ENCODE measurements around the gene LIN7A.

Gene LIN7A

DNA sequence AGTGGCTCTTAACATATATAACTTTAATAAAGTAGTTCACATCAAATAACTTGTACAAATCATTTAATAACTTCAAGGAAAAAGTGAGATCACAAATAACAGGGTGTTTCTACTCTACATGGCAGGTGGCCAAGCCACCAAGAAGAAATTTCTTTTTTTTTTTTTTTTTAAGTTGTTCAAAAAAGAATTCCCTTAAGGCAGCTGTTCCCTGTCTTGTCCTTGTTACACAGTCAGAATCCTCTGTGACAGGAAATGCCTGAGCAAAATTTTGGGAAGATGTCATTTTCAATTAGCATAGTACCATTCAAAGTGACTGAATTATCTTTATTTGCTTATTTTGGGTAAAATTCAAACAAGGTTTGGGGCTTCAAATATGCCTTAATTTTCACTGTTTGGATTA lies 79.4 kb downstream of the LIN7A start:
- no peak for DNase-seq (ENCODE audit: low read depth)

GRCh38 chr12:80857311-80857710 lies 80.4 kb downstream of the LIN7A start:
- DNase-seq (ENCODE audit: low read depth) = no peak

DNA sequence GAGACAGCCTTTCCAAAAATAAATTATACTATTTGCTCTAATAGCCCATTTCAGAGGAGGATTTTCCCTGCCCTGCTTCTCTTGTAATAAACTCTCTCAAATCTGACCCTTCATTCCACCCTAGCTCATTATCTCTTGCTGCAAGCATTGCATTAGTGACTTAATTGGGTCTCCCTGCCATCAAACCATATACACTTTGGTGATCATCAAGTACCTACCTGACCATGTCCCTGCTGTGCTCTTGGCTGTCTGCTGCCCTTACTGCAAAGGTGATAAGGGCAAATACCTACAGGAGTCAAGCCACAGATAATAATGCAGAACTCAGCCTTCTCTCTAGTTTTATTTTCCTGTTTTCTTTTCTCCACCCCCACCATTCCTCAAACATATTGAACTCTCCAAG lies 88.4 kb downstream of the LIN7A start:
- no peak for DNase-seq (ENCODE audit: low read depth)

DNA sequence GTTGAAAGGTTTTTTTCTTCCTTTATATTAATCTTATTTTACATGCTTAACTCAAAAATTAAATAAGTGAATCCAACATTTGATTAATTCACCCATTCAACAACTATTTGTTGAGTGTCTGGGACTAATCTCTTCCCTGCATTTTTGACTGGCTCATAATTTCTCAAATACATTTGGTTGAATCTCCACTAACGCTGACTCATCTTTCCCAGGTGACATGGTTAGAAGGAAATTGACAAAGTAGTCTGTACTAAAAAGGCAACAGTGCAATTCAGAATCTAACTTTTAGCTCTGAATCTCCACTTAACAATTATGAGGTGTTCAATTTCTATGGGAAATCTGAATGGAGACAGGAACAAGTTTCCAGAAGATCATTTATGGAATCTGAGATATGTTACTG lies 88.9 kb downstream of the LIN7A start:
- no peak for DNase-seq (ENCODE audit: low read depth)

DNA sequence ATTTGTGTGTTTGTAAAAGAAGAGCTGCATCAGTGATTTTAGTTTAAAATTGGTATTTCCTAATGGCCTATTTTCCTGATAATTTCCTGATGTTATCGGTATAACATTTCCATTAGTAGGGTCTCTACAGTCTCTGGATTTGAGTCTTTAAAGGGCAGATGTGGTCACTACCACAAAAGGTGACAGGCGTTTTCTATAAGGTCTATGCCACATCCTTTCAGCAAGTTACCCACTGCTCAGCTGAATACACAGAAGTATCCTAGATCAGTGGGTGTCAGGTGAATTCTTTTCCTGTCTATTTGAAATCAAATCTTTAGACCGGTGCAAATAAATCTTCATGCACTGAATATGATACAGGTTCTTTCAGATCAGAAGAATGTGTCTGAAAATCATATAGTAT lies 90.2 kb downstream of the LIN7A start:
- no peak for DNase-seq (ENCODE audit: low read depth)

DNA sequence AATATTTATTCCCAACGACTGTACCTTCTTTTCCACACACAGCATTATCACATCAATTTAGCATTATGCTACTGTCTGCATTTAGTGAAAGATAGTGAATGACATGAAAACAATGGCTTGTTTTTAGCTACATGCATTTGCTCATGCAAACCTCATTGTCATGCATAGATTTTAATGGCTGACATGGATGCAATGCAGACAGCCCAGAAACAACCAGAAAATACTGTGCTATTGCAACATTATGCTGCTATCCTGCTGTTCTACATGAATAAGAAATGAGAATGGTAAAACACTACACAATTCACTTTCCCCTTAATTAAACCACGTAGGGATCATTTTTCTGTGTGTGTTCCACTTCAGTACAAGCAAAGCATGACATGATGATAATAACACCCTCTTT lies 90.8 kb downstream of the LIN7A start:
- DNase-seq (ENCODE audit: low read depth) = no peak

DNA sequence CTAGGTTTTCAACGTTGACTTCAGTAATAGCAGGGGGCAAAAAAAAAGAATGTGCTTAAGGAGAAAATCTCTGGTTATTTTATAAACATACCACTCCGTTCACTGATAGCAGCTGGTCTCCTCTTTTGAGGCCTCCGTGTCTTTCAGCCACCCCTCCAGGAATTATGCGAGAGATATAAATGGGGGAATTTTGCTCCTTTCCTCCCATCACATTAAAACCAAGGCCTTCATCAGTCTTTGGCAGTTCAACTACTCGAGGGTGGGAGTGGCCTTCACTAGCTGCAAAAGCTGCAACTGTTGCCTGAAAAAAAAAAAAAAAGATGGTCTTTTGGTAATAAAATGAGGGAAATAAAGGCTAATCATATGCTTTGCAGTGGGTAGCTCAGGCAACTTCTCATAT lies 92.1 kb downstream of the LIN7A start:
- DNase-seq (ENCODE audit: low read depth) = no peak

GRCh38 chr12:80843969-80844368 lies 93.8 kb downstream of the LIN7A start:
- no peak for DNase-seq (ENCODE audit: low read depth)

- DNase-seq (ENCODE audit: low read depth) = no peak
Observed at GRCh38 chr12:80838708-80839107, 99.0 kb downstream of the LIN7A start.

- DNase-seq (ENCODE audit: low read depth) = no peak
Observed at GRCh38 chr12:80838024-80838658, 99.6 kb downstream of the LIN7A start.

GRCh38 chr12:80837342-80837978 lies 100.3 kb downstream of the LIN7A start:
- DNase-seq (ENCODE audit: low read depth) = no peak

GRCh38 chr12:80834724-80835123 lies 103.0 kb downstream of the LIN7A start:
- DNase-seq (ENCODE audit: low read depth) = no peak

DNA sequence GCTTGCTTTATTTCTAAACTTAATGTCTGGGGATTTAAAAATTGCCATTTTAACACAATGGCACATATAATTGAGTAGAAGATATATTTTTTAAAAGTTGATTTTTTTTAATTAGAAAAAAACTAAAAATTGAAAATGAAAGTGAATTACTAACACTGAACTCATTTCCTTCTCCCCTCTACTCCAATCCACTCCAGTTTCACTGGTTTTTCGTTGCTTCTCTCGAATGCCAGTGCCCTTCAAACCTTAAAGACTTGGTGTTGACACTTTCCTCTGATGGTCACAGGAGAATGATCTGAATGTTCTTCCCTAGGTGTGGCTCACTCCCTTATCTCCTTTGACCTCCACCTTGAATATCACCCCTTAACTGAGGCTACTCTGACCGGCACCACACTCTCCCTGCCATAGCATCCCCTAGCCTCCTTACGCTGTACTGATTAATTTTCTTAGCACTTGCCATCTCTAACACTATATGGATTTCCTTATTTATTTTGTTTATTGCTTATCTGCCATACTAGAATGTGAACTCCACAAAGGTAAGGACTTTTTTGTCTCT lies 107.1 kb downstream of the LIN7A start:
- no peak for DNase-seq (ENCODE audit: low read depth)

DNA sequence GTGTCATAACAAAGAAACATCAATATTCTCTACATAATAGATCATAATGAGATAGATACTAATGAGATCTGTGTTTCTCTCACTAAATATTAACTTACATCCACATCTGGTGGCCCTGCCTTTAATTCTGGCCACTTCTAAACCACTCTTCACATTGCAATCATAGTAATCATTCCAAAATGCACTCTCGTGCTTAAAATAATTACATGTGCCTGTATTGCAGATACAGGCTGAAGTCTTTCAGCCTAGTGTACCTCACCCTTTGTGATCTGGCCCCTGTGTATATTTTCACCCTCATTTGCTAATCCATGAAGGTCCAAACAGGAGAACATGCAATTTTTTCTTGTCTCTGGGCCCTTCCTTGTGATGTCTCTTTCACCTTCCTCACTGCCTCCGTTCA lies 108.0 kb downstream of the LIN7A start:
- no peak for DNase-seq (ENCODE audit: low read depth)

DNA sequence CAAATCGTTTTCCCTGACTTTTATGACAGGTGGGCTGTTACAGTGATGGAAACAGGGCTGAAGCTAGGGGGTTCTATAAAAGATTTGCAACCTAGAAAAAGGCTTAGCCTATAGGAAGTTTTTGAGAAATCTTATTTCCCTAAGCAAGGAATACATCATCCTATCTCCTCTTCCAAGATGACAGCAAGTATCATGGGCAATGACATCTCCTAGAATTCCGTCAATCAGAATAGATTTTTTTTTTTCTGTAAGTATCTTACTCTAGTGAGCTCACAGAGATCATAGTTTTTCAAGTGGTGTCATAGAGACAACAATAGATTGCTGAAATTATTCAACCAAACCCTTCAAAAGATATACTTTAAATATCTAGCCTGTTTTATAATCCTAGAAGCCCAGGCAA lies 112.2 kb downstream of the LIN7A start:
- no peak for DNase-seq (ENCODE audit: low read depth)

DNA sequence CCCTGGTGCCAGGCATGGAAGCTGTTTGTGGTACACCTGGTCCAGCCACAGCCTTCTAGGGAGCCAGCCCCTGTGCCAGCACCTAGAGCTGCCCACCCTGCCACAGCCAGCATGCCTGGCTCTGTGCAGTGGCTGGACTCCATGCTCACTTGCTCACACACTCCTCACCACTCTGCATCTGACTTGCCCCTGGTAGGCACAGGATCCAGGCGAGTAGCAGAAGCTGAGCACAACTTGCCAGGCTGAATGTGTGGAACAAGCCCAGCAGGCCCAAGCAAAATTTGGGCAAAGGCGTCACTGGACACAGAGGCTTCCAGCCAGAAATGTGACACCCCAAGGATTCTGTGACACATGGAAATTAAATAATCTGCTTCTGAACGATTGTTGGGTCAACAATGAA lies 114.3 kb downstream of the LIN7A start:
- DNase-seq (ENCODE audit: low read depth) = no peak

- no peak for DNase-seq (ENCODE audit: low read depth)
Observed at GRCh38 chr12:80821513-80822000, 116.2 kb downstream of the LIN7A start.

GRCh38 chr12:80818878-80819277 lies 118.9 kb downstream of the LIN7A start:
- no peak for DNase-seq (ENCODE audit: low read depth)

DNA sequence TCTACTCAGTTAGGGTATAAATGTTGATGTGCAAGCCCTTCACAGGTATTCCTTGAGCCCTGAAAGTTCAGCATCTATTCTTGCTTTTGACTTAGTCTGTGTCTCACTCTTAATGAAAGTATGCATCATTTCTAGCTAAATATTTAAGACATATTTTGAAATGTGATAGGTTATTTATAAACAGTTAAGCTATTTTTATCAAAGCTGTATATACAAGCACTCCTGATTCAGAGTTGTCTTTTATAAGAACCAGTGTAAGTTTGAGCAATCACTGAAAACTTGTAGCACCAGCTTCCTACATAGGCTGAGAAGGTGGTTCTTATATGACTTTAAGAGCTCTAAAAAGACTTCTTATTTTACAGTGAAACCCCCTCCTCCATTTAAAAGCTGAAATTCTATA lies 122.4 kb downstream of the LIN7A start:
- DNase-seq (ENCODE audit: low read depth) = no peak

GRCh38 chr12:80814453-80814852 lies 123.3 kb downstream of the LIN7A start:
- DNase-seq (ENCODE audit: low read depth) = no peak

GRCh38 chr12:80813820-80814219 lies 123.9 kb downstream of the LIN7A start:
- no peak for DNase-seq (ENCODE audit: low read depth)

GRCh38 chr12:80811957-80812708 lies 125.6 kb downstream of the LIN7A start:
- no peak for DNase-seq (ENCODE audit: low read depth)

DNA sequence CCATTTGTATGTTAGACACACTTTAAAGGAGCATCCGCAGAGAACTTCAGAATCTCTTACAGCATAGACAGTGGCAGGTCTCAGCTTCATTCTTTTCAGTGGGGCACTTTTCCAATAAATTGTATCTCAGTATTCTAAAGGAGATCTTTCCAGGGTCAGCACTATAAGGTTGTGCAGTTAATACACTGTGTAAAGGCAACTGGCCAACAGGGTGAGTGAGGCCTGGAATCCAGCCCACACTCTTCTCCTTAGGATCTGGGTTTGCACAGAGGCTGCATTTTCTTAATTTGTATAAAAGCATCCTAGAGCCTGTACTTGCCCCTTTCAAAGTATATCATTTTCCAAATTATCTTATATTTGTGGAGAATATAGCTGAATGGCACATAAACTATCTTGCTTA lies 126.9 kb downstream of the LIN7A start:
- DNase-seq (ENCODE audit: low read depth) = no peak

Data from CMK (cell line).